ENCODE measurements around the gene CACNA1S. TPM values are rescaled to one million over a fixed set of nuclear protein-coding genes. Genes with fewer than 3 reads are reported as not detected.

The CACNA1S gene
- total and polyA plus RNA-seq, 2 of the 13 experiments (the other 11 are each of a cell fraction or from before 2014, with no cell fraction given) = not detected

DNA sequence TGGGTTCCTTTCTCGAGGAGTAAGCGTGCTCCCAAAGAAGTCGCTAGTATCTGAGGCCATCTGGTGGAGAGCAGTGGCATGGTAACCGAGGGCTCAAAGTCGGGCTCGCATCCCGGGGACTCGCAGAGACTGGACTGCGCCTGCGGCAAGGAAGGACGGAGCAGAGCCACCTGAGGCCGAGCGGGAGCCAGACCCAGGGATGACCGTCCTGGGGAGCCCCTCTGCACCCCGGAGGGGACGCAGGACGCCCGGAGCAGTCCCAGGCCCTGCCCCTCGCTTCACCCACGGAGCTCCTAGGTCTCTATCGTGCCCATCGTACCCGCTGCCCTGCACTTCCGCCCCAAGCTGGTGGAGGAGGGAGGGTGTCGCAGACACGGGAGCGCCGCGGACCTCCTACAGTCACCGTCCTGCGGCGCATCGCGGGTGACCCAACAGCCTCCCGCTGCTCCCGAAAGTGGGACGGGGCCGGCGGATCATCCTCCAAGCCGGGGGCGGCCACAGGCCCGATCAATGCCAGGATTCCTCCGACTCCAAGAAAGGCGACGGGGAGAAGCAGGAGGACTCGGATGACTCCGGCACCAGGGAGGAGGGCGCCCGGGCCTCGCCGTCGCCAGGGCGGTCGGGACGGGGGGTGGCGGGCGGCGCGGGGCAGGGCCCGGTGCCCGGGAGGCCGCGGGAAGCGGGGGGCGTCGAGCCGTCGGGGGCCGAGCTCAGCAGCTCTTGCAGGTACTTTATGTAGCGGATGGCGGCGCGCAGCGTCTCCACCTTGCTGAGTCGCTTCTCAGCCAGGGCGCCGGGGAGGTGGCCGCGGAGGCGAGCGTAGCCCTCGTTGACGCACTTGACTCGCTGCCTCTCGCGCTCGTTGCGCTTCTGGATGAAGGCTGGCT lies 2.3 kb upstream of the CACNA1S start (continued):
- TF ChIP-seq ZNF747 (CRISPR knock-in tag; IDR thresholded peaks at IDR 0.05; ENCODE audit: borderline replicate concordance) (no peak), ZSCAN30 (CRISPR knock-in tag; IDR thresholded peaks at IDR 0.05) (no peak), BORCS8-MEF2B (CRISPR knock-in tag; IDR thresholded peaks at IDR 0.05) (no peak), ZNF260 (CRISPR knock-in tag; IDR thresholded peaks at IDR 0.05; ENCODE audit: borderline replicate concordance, low read depth) (no peak), PHF8 (CRISPR knock-in tag; IDR thresholded peaks at IDR 0.05) (0 out of 2 replicates have a peak, but pooled peaks have one; percentile 16), RBM39 (IDR thresholded peaks at IDR 0.05; ENCODE audit: low read depth, low read length, poor library complexity, severe bottlenecking) (peak; percentile 28), RXRB (CRISPR knock-in tag; IDR thresholded peaks at IDR 0.05; ENCODE audit: borderline replicate concordance) (no peak), ZNF343 (CRISPR knock-in tag; IDR thresholded peaks at IDR 0.05) (no peak), RBFOX2 (IDR thresholded peaks at IDR 0.05; ENCODE audit: low read depth, low read length) (0 out of 2 replicates have a peak, but pooled peaks have one; percentile 23), CC2D1A (CRISPR knock-in tag; IDR thresholded peaks at IDR 0.05) (no peak), KDM5A (IDR thresholded peaks at IDR 0.05; ENCODE audit: borderline replicate concordance, low read length) (no peak)
- TF ChIP-seq, protein P1, sequence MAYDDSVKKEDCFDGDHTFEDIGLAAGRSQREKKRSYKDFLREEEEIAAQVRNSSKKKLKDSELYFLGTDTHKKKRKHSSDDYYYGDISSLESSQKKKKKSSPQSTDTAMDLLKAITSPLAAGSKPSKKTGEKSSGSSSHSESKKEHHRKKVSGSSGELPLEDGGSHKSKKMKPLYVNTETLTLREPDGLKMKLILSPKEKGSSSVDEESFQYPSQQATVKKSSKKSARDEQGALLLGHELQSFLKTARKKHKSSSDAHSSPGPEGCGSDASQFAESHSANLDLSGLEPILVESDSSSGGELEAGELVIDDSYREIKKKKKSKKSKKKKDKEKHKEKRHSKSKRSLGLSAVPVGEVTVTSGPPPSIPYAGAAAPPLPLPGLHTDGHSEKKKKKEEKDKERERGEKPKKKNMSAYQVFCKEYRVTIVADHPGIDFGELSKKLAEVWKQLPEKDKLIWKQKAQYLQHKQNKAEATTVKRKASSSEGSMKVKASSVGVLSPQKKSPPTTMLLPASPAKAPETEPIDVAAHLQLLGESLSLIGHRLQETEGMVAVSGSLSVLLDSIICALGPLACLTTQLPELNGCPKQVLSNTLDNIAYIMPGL (CRISPR knock-in tag; IDR thresholded peaks at IDR 0.05; ENCODE audit: borderline replicate concordance in 1 of 2, low read depth in 1 of 2) = peak; percentile 64 to 68; a peak in 3 of 4 replicates
